Endothelial cell (in vitro differentiated cells): ENCODE data around the gene ZNF107. TPM values are rescaled to one million over a fixed set of nuclear protein-coding genes. Genes with fewer than 3 reads are reported as not detected.

ENCODE experiments used
- DNase-seq: peaks from one replicate; pipeline ENCODE4 v3.0.0; 2021; ENCODE audit warnings: low spot score
- H3K27ac Mint-ChIP-seq: one replicate; pipeline ENCODE4 v1.8.0; 2021; ENCODE audit warnings: mixed read lengths, inconsistent platforms; ENCODE audit not compliant: unreplicated experiment
- H3K27me3 Mint-ChIP-seq: one replicate; pipeline ENCODE4 v1.8.0; 2021; ENCODE audit warnings: mild to moderate bottlenecking, moderate library complexity, mixed read lengths, inconsistent platforms; ENCODE audit not compliant: unreplicated experiment
- H3K36me3 Mint-ChIP-seq: one replicate; pipeline ENCODE4 v1.8.0; 2021; ENCODE audit warnings: mild to moderate bottlenecking, low read depth, mixed read lengths, inconsistent platforms; ENCODE audit not compliant: unreplicated experiment
- H3K4me1 Mint-ChIP-seq: one replicate; pipeline ENCODE4 v1.8.0; 2021; ENCODE audit warnings: mild to moderate bottlenecking, mixed read lengths, inconsistent platforms; ENCODE audit not compliant: unreplicated experiment
- H3K4me3 Mint-ChIP-seq: one replicate; pipeline ENCODE4 v1.8.0; 2021; ENCODE audit warnings: mild to moderate bottlenecking, mixed read lengths, inconsistent platforms; ENCODE audit not compliant: unreplicated experiment
- H3K9me3 Mint-ChIP-seq: one replicate; pipeline ENCODE4 v1.8.0; 2021; ENCODE audit warnings: mixed read lengths, inconsistent platforms; ENCODE audit not compliant: unreplicated experiment
- CTCF ChIP-seq: fragments of 200-600 bp; sonication (generic); IDR thresholded peaks from one replicate; pipeline ENCODE4 v1.5.0; 2021; ENCODE audit warnings: antibody characterized with exemption; ENCODE audit not compliant: unreplicated experiment
- total RNA-seq: library from RNA; stranded (reverse); fragmentation: NEBNext Ultra II Directional; extraction: Animal tissue kit (Norgen Biotek cat#: 25700); gene quantifications from one replicate; pipeline ENCODE4 v1.2.1, GENCODE V29; 2021; ENCODE audit not compliant: unreplicated experiment

ZNF107 gene
- total RNA-seq, 1 donor from 2014 or later, result 10.4 TPM

GRCh38 chr7:64637521-64638445 is 28.1 kb upstream of the ZNF107 start:
- DNase-seq, result no peak
- Mint-ChIP-seq H3K36me3 (no peaks in the 10 kb centered on the region), H3K27ac (no peak overlapping the region), H3K4me1 (no peaks in the 10 kb centered on the region), H3K4me3 (no peak overlapping the region), H3K9me3 (peaks cover 30% of the 10 kb centered on the region), H3K27me3 (peaks cover 6% of the 10 kb centered on the region)
- no peak for TF ChIP-seq CTCF

- Mint-ChIP-seq H3K36me3 (no peaks in the 10 kb centered on the region), H3K27ac (no peak overlapping the region), H3K27me3 (peaks cover 7% of the 10 kb centered on the region), H3K9me3 (peaks cover 40% of the 10 kb centered on the region), H3K4me1 (no peaks in the 10 kb centered on the region), H3K4me3 (no peak overlapping the region)
- DNase-seq, result no peak
- TF ChIP-seq CTCF, result no peak
Measured at GRCh38 chr7:64638822-64639221, 27.1 kb upstream of the ZNF107 start.

GRCh38 chr7:64639267-64640001 is 26.5 kb upstream of the ZNF107 start:
- Mint-ChIP-seq H3K27ac (no peak overlapping the region), H3K36me3 (no peaks in the 10 kb centered on the region), H3K4me3 (no peak overlapping the region), H3K4me1 (no peaks in the 10 kb centered on the region), H3K9me3 (peaks cover 41% of the 10 kb centered on the region), H3K27me3 (peaks cover 7% of the 10 kb centered on the region)
- TF ChIP-seq CTCF, result no peak
- no peak for DNase-seq

- Mint-ChIP-seq H3K9me3 (peaks cover 36% of the 10 kb centered on the region), H3K27me3 (peaks cover 4% of the 10 kb centered on the region), H3K4me1 (no peaks in the 10 kb centered on the region), H3K27ac (no peak overlapping the region), H3K36me3 (no peaks in the 10 kb centered on the region), H3K4me3 (peak overlapping the region; percentile 19)
- DNase-seq, result no peak
- no peak for TF ChIP-seq CTCF
Measured at GRCh38 chr7:64640504-64640903, 25.4 kb upstream of the ZNF107 start.
